Measurements from ENCODE around the gene TTC7B. TPM values are rescaled to one million over a fixed set of nuclear protein-coding genes. Genes with fewer than 3 reads are reported as not detected.

Gene TTC7B
- total and polyA plus RNA-seq, 2 of the 8 experiments (the other 6 are each of a cell fraction or from before 2014, with no cell fraction given) = 23.7 to 34.0 TPM

DNA sequence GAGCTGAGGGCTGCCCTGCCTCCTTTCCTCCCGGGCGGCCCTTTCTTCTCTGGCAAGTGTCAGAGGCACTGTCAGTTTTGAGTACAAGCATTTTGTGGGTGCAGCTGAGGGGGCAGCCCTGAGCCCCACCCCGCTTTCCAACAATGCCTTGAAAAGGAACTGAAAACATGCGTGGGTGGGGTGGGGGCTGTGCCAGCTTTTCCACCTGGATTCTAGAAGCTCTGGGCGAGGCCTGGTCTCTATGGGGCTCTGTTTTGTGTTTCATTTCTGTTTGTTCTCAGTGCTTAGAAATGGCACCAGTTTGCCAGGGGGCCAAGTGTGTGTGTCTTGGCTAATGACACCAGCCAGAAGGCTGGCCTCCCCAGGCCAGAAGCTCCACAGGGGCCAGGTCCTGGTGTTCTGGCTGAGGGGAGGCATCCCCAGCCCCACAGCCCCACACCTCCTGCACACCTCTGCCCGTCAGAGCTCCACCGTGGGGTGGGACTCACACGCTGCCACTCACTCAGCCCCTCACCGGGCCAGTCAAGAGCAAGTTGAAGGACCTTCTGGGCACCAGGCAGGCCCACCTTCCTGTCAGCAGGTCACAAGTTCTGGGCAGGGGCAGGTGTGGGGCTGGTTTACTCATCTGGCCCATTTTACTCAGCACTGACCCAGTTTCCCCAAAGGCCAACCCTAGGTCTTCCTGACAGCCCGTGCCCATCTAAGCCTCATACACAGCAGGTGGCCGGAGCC lies 264.3 kb downstream of the TTC7B start (continued):
- TF ChIP-seq, protein P1, sequence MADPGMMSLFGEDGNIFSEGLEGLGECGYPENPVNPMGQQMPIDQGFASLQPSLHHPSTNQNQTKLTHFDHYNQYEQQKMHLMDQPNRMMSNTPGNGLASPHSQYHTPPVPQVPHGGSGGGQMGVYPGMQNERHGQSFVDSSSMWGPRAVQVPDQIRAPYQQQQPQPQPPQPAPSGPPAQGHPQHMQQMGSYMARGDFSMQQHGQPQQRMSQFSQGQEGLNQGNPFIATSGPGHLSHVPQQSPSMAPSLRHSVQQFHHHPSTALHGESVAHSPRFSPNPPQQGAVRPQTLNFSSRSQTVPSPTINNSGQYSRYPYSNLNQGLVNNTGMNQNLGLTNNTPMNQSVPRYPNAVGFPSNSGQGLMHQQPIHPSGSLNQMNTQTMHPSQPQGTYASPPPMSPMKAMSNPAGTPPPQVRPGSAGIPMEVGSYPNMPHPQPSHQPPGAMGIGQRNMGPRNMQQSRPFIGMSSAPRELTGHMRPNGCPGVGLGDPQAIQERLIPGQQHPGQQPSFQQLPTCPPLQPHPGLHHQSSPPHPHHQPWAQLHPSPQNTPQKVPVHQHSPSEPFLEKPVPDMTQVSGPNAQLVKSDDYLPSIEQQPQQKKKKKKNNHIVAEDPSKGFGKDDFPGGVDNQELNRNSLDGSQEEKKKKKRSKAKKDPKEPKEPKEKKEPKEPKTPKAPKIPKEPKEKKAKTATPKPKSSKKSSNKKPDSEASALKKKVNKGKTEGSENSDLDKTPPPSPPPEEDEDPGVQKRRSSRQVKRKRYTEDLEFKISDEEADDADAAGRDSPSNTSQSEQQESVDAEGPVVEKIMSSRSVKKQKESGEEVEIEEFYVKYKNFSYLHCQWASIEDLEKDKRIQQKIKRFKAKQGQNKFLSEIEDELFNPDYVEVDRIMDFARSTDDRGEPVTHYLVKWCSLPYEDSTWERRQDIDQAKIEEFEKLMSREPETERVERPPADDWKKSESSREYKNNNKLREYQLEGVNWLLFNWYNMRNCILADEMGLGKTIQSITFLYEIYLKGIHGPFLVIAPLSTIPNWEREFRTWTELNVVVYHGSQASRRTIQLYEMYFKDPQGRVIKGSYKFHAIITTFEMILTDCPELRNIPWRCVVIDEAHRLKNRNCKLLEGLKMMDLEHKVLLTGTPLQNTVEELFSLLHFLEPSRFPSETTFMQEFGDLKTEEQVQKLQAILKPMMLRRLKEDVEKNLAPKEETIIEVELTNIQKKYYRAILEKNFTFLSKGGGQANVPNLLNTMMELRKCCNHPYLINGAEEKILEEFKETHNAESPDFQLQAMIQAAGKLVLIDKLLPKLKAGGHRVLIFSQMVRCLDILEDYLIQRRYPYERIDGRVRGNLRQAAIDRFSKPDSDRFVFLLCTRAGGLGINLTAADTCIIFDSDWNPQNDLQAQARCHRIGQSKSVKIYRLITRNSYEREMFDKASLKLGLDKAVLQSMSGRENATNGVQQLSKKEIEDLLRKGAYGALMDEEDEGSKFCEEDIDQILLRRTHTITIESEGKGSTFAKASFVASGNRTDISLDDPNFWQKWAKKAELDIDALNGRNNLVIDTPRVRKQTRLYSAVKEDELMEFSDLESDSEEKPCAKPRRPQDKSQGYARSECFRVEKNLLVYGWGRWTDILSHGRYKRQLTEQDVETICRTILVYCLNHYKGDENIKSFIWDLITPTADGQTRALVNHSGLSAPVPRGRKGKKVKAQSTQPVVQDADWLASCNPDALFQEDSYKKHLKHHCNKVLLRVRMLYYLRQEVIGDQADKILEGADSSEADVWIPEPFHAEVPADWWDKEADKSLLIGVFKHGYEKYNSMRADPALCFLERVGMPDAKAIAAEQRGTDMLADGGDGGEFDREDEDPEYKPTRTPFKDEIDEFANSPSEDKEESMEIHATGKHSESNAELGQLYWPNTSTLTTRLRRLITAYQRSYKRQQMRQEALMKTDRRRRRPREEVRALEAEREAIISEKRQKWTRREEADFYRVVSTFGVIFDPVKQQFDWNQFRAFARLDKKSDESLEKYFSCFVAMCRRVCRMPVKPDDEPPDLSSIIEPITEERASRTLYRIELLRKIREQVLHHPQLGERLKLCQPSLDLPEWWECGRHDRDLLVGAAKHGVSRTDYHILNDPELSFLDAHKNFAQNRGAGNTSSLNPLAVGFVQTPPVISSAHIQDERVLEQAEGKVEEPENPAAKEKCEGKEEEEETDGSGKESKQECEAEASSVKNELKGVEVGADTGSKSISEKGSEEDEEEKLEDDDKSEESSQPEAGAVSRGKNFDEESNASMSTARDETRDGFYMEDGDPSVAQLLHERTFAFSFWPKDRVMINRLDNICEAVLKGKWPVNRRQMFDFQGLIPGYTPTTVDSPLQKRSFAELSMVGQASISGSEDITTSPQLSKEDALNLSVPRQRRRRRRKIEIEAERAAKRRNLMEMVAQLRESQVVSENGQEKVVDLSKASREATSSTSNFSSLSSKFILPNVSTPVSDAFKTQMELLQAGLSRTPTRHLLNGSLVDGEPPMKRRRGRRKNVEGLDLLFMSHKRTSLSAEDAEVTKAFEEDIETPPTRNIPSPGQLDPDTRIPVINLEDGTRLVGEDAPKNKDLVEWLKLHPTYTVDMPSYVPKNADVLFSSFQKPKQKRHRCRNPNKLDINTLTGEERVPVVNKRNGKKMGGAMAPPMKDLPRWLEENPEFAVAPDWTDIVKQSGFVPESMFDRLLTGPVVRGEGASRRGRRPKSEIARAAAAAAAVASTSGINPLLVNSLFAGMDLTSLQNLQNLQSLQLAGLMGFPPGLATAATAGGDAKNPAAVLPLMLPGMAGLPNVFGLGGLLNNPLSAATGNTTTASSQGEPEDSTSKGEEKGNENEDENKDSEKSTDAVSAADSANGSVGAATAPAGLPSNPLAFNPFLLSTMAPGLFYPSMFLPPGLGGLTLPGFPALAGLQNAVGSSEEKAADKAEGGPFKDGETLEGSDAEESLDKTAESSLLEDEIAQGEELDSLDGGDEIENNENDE (IDR thresholded peaks at IDR 0.05; ENCODE audit: insufficient replicate concordance, low read length) = no peak
